H1 (cell line): ENCODE results near the gene MRPL9. TPM values are rescaled to one million over a fixed set of nuclear protein-coding genes. Genes with fewer than 3 reads are reported as not detected.

Experiments
- ATF2 ChIP-seq: IDR thresholded peaks from 2 replicates; pipeline ENCODE4 v1.6.1; 2012; ENCODE audit warnings: low read length, inconsistent platforms
- CBX8 ChIP-seq: fragments of 300-800, 300-1000 bp; sonication (generic); IDR thresholded peaks from 2 replicates; pipeline ENCODE4 v1.7.1; 2016; ENCODE audit warnings: low read depth, low read length, borderline replicate concordance
- EGR1 ChIP-seq: IDR thresholded peaks from 2 replicates; pipeline ENCODE4 v1.6.1; 2011; ENCODE audit warnings: low read depth, low read length, borderline replicate concordance
- KDM4A ChIP-seq: IDR thresholded peaks from one replicate; pipeline ENCODE4 v1.7.1; 2012; ENCODE audit warnings: low read depth, mild to moderate bottlenecking, moderate library complexity, low read length, inconsistent platforms; ENCODE audit not compliant: severe bottlenecking
- SP4 ChIP-seq: IDR thresholded peaks from 2 replicates; pipeline ENCODE4 v1.6.1; 2012; ENCODE audit warnings: low read length, inconsistent platforms
- TAF7 ChIP-seq: optimal IDR thresholded peaks from 2 replicates; pipeline ENCODE3; 2011; ENCODE audit warnings: low read depth, mild to moderate bottlenecking, inconsistent platforms, low read length, moderate library complexity, borderline replicate concordance
- TBP ChIP-seq: IDR thresholded peaks from 2 replicates; pipeline ENCODE4 v1.6.1; 2011; ENCODE audit warnings: low read depth, low read length, improper control_type of control experiment
- YY1 ChIP-seq: IDR thresholded peaks from 2 replicates; pipeline ENCODE4 v1.6.1; 2011; ENCODE audit warnings: low read depth, mild to moderate bottlenecking, low read length
- polyA plus RNA-seq, 7 experiments: library from polyadenylated mRNA; depleted of rRNA in 3 of 7; stranded (reverse) in 5 of 7; unstranded in 2 of 7; fragments of >200 nt in 5 of 7; fragments of 200-250 nt in 2 of 7; gene quantifications; 1 replicate in 5 of 7; 2 replicates in 1 of 7; 4 replicates in 1 of 7; pipeline versions ENCODE4 v1.2.1 to v1.2.3, GENCODE V29; 2011 to 2013; ENCODE audit warnings: missing spikeins in 2 of 7, mixed read lengths in 2 of 7
- total RNA-seq: library from RNA; stranded (reverse); fragmentation: NEBNext Ultra II Directional; extraction: Animal tissue kit (Norgen Biotek cat#: 25700); gene quantifications from 2 replicates; pipeline ENCODE4 v1.2.1, GENCODE V29; 2021

MRPL9 gene
- total and polyA plus RNA-seq, 2 of the 8 experiments (the other 6 are each of a cell fraction or from before 2014, with no cell fraction given), result 74.9 to 113 TPM

- TF ChIP-seq ATF2 (peak; percentile 93), YY1 (peak; percentile 86), KDM4A (no peak), EGR1 (peak; percentile 76), TBP (no peak), TAF7 (peak; percentile 60), SP4 (0 out of 2 replicates have a peak, but pooled peaks have one; percentile 63), CBX8 (no peak)
These were observed 46.3 kb downstream of the MRPL9 start, which contains the start of gene CELF3 (continued) for GRCh38 chr1:151716771-151717631.
